Prostate gland (tissue), 2 donors: ENCODE data around the gene OR52W1.

Experiments used
- POLR2AphosphoS5 ChIP-seq: sonication (generic); formaldehyde crosslinking; IDR thresholded peaks from one replicate; pipeline ENCODE4 v1.6.1; 2017; ENCODE audit warnings: antibody characterized with exemption
- TF ChIP-seq, protein P1 (sequence below), 4 experiments: fragments of 200-600 bp in 2 of 4; fragments of 450-650 bp in 2 of 4; sonication (generic) in 2 of 4; IDR thresholded peaks; 1 replicate in 3 of 4; 2 replicates in 1 of 4; pipeline ENCODE4 v1.5.1; 2016 to 2019; ENCODE audit warnings: antibody characterized with exemption in 4 of 4, mild to moderate bottlenecking in 2 of 4, moderate library complexity in 2 of 4

DNA sequence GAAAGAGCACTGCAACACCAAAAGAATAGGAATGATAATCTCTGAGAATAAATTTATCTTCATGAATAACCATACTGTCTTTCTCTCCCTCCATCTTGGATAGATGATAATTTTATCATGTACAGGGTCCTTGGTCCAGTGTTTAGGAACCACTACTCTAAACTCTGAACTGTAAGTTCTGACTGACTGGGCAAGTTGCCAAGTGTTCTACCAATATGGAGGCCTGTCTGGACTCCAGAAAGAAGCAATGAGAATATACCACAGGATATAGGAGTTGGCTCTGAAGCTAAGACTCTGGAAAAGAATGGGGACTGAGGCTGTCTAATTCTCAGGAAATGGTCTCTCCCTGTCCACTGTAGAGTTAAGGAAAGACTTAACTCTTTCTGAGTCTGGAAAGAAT, 33.9 kb downstream of the OR52W1 start:
- TF ChIP-seq POLR2AphosphoS5: no peak
- TF ChIP-seq, protein P1, sequence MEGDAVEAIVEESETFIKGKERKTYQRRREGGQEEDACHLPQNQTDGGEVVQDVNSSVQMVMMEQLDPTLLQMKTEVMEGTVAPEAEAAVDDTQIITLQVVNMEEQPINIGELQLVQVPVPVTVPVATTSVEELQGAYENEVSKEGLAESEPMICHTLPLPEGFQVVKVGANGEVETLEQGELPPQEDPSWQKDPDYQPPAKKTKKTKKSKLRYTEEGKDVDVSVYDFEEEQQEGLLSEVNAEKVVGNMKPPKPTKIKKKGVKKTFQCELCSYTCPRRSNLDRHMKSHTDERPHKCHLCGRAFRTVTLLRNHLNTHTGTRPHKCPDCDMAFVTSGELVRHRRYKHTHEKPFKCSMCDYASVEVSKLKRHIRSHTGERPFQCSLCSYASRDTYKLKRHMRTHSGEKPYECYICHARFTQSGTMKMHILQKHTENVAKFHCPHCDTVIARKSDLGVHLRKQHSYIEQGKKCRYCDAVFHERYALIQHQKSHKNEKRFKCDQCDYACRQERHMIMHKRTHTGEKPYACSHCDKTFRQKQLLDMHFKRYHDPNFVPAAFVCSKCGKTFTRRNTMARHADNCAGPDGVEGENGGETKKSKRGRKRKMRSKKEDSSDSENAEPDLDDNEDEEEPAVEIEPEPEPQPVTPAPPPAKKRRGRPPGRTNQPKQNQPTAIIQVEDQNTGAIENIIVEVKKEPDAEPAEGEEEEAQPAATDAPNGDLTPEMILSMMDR (IDR thresholded peaks at IDR 0.05): no peak
